ENCODE measurements around the gene LDLRAD2. TPM values are rescaled to one million over a fixed set of nuclear protein-coding genes. Genes with fewer than 3 reads are reported as not detected.
A peak's percentile ranks its signal among the peaks of the same experiment; 100 is the strongest.

Gene LDLRAD2
- total RNA-seq, 1 donor from 2014 or later: not detected

- no peak for DNase-seq
Observed at GRCh38 chr1:21863981-21864380, 51.9 kb downstream of the LDLRAD2 start.

- DNase-seq: no peak
Observed at GRCh38 chr1:21864730-21865129, 52.7 kb downstream of the LDLRAD2 start.

- no peak for DNase-seq
Observed at GRCh38 chr1:21865609-21865942, 53.5 kb downstream of the LDLRAD2 start.

GRCh38 chr1:21865943-21866706 lies 54.1 kb downstream of the LDLRAD2 start:
- no peak for DNase-seq

- DNase-seq: no peak
Observed at GRCh38 chr1:21866707-21867043, 54.6 kb downstream of the LDLRAD2 start.

- no peak for DNase-seq
Observed at GRCh38 chr1:21867451-21867996, 55.5 kb downstream of the LDLRAD2 start.

- no peak for DNase-seq
Observed at GRCh38 chr1:21868482-21868881, 56.4 kb downstream of the LDLRAD2 start.

- DNase-seq: no peak
Observed at GRCh38 chr1:21868941-21869454, 56.9 kb downstream of the LDLRAD2 start.

- DNase-seq: peak; percentile 38
Observed at GRCh38 chr1:21869620-21870121, 57.6 kb downstream of the LDLRAD2 start.

GRCh38 chr1:21870611-21871010 lies 58.5 kb downstream of the LDLRAD2 start:
- no peak for DNase-seq

GRCh38 chr1:21871943-21872342 lies 59.9 kb downstream of the LDLRAD2 start:
- DNase-seq: no peak

- no peak for DNase-seq
Observed at GRCh38 chr1:21872445-21873079, 60.5 kb downstream of the LDLRAD2 start.

GRCh38 chr1:21873174-21873573 lies 61.1 kb downstream of the LDLRAD2 start:
- no peak for DNase-seq

- no peak for DNase-seq
Observed at GRCh38 chr1:21873761-21874160, 61.7 kb downstream of the LDLRAD2 start.

- no peak for DNase-seq
Observed at GRCh38 chr1:21874328-21874727, 62.3 kb downstream of the LDLRAD2 start.

Other genes starting within 250 kb of the LDLRAD2 start
- gene RAP1GAP, start 142.9 kb upstream of the LDLRAD2 start, total RNA-seq: 26.4 TPM
- 85.8 TPM for gene USP48, start 29.1 kb upstream of the LDLRAD2 start, total RNA-seq
- 3.7 TPM for gene HSPG2, start 125.0 kb downstream of the LDLRAD2 start, total RNA-seq
- not detected for gene CELA3B, start 164.8 kb downstream of the LDLRAD2 start, total RNA-seq
- not detected for gene CELA3A, start 189.4 kb downstream of the LDLRAD2 start, total RNA-seq
- 765 TPM for gene CDC42, start 240.4 kb downstream of the LDLRAD2 start, total RNA-seq